Right atrium auricular region (tissue), 2 donors: ENCODE data around the gene B3GALT2. TPM values are rescaled to one million over a fixed set of nuclear protein-coding genes. Genes with fewer than 3 reads are reported as not detected.

Experiments used
- DNase-seq: peaks from one replicate; pipeline ENCODE4 v3.0.0-alpha.2; 2019; ENCODE audit warnings: low spot score
- H3K27ac ChIP-seq, 2 donors: fragments of 200-600 bp; sonication (generic); 1 replicate in 1 of 2; 2 replicates in 1 of 2; pipeline ENCODE4 v1.5.1; 2016 to 2019
- H3K27me3 ChIP-seq, 2 donors: fragments of 200-600 bp; sonication (generic); one replicate each; pipeline versions ENCODE4 v1.5.1 to v1.6.0; 2017 to 2019
- H3K36me3 ChIP-seq: fragments of 200-600 bp; sonication (generic); one replicate; pipeline ENCODE4 v1.5.1; 2016
- H3K4me1 ChIP-seq, 2 donors: fragments of 200-600 bp; sonication (generic); one replicate each; pipeline versions ENCODE4 v1.5.1 to v1.6.0; 2017 to 2019
- H3K4me3 ChIP-seq, 2 donors: fragments of 200-600 bp; sonication (generic); 1 replicate in 1 of 2; 2 replicates in 1 of 2; pipeline ENCODE4 v1.5.1; 2017 to 2019; ENCODE audit warnings: mild to moderate bottlenecking in 1 of 2, moderate library complexity in 1 of 2
- H3K9me3 ChIP-seq, 2 donors: fragments of 200-600 bp; sonication (generic); one replicate each; pipeline ENCODE4 v1.5.1; 2019
- CTCF ChIP-seq, 2 donors: fragments of 200-600 bp; sonication (generic); IDR thresholded peaks; one replicate each; pipeline ENCODE4 v1.5.1; 2019; ENCODE audit warnings: antibody characterized with exemption in 2 of 2
- total RNA-seq, 2 donors: library from RNA; depleted of rRNA; stranded (reverse); fragments of >200 nt; gene quantifications; one replicate each; pipeline ENCODE4 v1.1.0, GENCODE V29; 2016

The B3GALT2 gene
- total RNA-seq, 2 donors from 2014 or later: 27.9 to 51.7 TPM

- TF ChIP-seq CTCF (IDR thresholded peaks at IDR 0.05): no peak
- Histone ChIP-seq H3K27me3 (no peaks in the 10 kb centered on the region), H3K4me1 (peaks cover 0 to 54% of the 10 kb centered on the region in 2 donors), H3K9me3 (peaks cover 0 to under 1% of the 10 kb centered on the region in 2 donors), H3K27ac (peak overlapping the region; percentile 77 to 82), H3K4me3 (peak overlapping the region in 1 of 2 donors; percentile 48), H3K36me3 (no peaks in the 10 kb centered on the region)
- DNase-seq: no peak
Observed at GRCh38 chr1:193187114-193187513, 701 bp upstream of the B3GALT2 start.

- peaks cover 0 to 50% of the 10 kb centered on the region in 2 donors for H3K4me1 ChIP-seq
- H3K9me3 ChIP-seq: no peaks in the 10 kb centered on the region
- TF ChIP-seq CTCF (IDR thresholded peaks at IDR 0.05): no peak
- H3K27ac ChIP-seq: peak overlapping the region; percentile 77 to 82
- no peaks in the 10 kb centered on the region for H3K36me3 ChIP-seq
- H3K4me3 ChIP-seq: peak overlapping the region; percentile 41 to 48
- H3K27me3 ChIP-seq: no peaks in the 10 kb centered on the region
- no peak for DNase-seq
Observed at GRCh38 chr1:193185211-193185610, 1.2 kb downstream of the B3GALT2 start.

- DNase-seq: no peak
- peaks cover 0 to 46% of the 10 kb centered on the region in 2 donors for H3K4me1 ChIP-seq
- no peaks in the 10 kb centered on the region for H3K36me3 ChIP-seq
- H3K4me3 ChIP-seq: peak overlapping the region; percentile 41 to 48
- H3K27me3 ChIP-seq: no peaks in the 10 kb centered on the region
- TF ChIP-seq CTCF (IDR thresholded peaks at IDR 0.05): no peak
- H3K9me3 ChIP-seq: no peaks in the 10 kb centered on the region
- peak overlapping the region; percentile 77 to 82 for H3K27ac ChIP-seq
Observed at GRCh38 chr1:193184776-193185175, 1.6 kb downstream of the B3GALT2 start.

GRCh38 chr1:193183019-193183627, 3.3 kb downstream of the B3GALT2 start:
- H3K27ac ChIP-seq: peak overlapping the region in 1 of 2 donors; percentile 82
- no peaks in the 10 kb centered on the region for H3K36me3 ChIP-seq
- no peaks in the 10 kb centered on the region for H3K9me3 ChIP-seq
- TF ChIP-seq CTCF (IDR thresholded peaks at IDR 0.05): peak; percentile 73 to 87
- no peak for DNase-seq
- peak overlapping the region; percentile 41 to 48 for H3K4me3 ChIP-seq
- H3K27me3 ChIP-seq: no peaks in the 10 kb centered on the region
- peaks cover 0 to 40% of the 10 kb centered on the region in 2 donors for H3K4me1 ChIP-seq

GRCh38 chr1:193181985-193182384, 4.4 kb downstream of the B3GALT2 start:
- no peak for DNase-seq
- Histone ChIP-seq H3K9me3 (no peaks in the 10 kb centered on the region), H3K4me1 (peaks cover 0 to 28% of the 10 kb centered on the region in 2 donors), H3K4me3 (peak overlapping the region in 1 of 2 donors; percentile 48), H3K36me3 (no peaks in the 10 kb centered on the region), H3K27me3 (no peaks in the 10 kb centered on the region), H3K27ac (peak overlapping the region in 1 of 2 donors; percentile 51)
- TF ChIP-seq CTCF (IDR thresholded peaks at IDR 0.05): no peak

- no peak for TF ChIP-seq CTCF (IDR thresholded peaks at IDR 0.05)
- no peaks in the 10 kb centered on the region for H3K9me3 ChIP-seq
- peaks cover 0 to 24% of the 10 kb centered on the region in 2 donors for H3K4me1 ChIP-seq
- H3K4me3 ChIP-seq: peak overlapping the region in 1 of 2 donors; percentile 10
- H3K27me3 ChIP-seq: no peaks in the 10 kb centered on the region
- no peaks in the 10 kb centered on the region for H3K36me3 ChIP-seq
- DNase-seq: no peak
- H3K27ac ChIP-seq: peak overlapping the region in 1 of 2 donors; percentile 51
Observed at GRCh38 chr1:193181536-193181935, 4.9 kb downstream of the B3GALT2 start.
